GM10248 (cell line): ENCODE data around the gene LLPH.

ENCODE experiments used
- CTCF ChIA-PET: fragments of 300-600 bp; sonication (Branson Sonifier 250); formaldehyde crosslinking; extraction: SDS; loops from one replicate; lab custom pipeline; 2021; ENCODE audit warnings: antibody characterized with exemption; lab: Yijun Ruan, JAX
- POLR2A ChIA-PET: fragments of 350-650 bp; sonication (Branson Sonifier 250); formaldehyde crosslinking; extraction: SDS; loops from one replicate; lab custom pipeline; 2020; ENCODE audit warnings: antibody characterized with exemption; lab: Yijun Ruan, JAX
- DNase-seq: peaks from one replicate; pipeline ENCODE4 v3.0.0; 2012; ENCODE audit errors: extremely low spot score
- TF ChIP-seq, protein P1 (sequence below): IDR thresholded peaks from 2 replicates; pipeline ENCODE4 v1.5.1; 2012; ENCODE audit warnings: mild to moderate bottlenecking, low read depth; ENCODE audit errors: extremely low read depth, missing control alignments, control extremely low read depth

Gene LLPH

DNA sequence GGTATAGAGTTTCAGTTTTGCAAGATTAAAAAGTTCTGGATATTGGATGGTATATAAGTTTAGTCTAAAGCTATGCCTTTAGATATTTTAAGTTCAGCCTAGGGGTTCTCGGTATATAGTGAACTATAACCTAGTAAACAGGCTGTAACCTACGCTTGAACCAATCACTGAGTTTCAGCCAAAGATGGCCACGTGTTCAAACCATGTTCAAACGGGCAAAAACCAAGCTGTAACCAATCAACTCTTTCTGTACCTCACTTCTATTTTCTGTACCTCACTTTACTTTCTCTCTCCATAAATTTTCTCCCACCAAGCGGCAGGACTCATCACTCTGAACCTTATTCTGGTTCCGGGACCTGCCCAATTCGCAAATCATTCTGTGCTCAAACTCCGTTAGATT lies 37.9 kb upstream of the LLPH start:
- TF ChIP-seq, protein P1, sequence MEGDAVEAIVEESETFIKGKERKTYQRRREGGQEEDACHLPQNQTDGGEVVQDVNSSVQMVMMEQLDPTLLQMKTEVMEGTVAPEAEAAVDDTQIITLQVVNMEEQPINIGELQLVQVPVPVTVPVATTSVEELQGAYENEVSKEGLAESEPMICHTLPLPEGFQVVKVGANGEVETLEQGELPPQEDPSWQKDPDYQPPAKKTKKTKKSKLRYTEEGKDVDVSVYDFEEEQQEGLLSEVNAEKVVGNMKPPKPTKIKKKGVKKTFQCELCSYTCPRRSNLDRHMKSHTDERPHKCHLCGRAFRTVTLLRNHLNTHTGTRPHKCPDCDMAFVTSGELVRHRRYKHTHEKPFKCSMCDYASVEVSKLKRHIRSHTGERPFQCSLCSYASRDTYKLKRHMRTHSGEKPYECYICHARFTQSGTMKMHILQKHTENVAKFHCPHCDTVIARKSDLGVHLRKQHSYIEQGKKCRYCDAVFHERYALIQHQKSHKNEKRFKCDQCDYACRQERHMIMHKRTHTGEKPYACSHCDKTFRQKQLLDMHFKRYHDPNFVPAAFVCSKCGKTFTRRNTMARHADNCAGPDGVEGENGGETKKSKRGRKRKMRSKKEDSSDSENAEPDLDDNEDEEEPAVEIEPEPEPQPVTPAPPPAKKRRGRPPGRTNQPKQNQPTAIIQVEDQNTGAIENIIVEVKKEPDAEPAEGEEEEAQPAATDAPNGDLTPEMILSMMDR: no peak
- POLR2A ChIA-PET: no interaction called here

DNA sequence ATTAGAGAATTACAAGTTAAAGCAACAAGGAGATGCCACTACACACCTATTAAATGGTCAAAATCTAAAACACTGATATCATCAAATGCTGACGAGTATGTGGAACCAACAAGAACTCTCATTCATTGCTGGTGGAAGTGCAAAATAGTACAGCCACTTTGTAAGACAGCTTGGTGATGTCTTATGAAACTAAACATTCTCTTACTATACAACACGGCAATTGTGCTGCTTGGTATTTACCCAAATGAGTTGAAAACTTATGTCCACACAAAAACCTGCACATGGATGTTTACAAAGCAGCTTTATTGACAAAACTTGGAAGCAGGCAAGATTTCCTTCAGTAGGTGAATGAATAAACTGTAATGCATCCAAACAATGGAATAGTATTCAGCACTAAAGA lies 36.0 kb upstream of the LLPH start:
- no peak for DNase-seq
- TF ChIP-seq, protein P1: no peak
- ChIA-PET CTCF (no interaction called here), POLR2A (interaction anchor here (0.7 kb wide), 1 partner anchor 708 kb away, joined by 5 read pairs; no protein-coding TSS in a partner anchor)

More for the DNA sequence above, 37.9 kb upstream of the LLPH start:
- CTCF ChIA-PET: interaction anchor here (1.2 to 2.6 kb wide), 6 partner anchors 9 to 34 kb away, joined by 3 to 27 read pairs (median 8); no protein-coding TSS in a partner anchor
- DNase-seq: no peak

DNA sequence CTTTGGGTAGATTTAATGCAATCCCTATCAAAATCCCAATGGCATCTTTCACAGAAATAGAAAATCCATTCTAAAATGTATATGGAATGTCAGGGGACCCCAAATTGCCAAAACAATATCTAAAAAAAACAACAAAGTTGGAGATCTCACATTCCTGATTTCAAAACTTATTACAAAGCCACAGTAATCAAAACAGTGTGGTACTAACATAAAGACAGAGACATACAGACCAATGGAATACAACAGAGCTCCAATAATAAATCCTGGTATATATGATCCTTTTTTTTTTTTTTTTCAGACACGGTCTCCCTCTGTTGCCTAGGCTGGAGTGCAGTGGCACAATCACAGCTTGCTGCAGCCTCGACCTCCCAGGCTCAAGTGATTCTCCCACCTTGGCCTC lies 34.6 kb upstream of the LLPH start:
- CTCF ChIA-PET: no interaction called here
- TF ChIP-seq, protein P1: no peak
- DNase-seq: no peak
- POLR2A ChIA-PET: no interaction called here

DNA sequence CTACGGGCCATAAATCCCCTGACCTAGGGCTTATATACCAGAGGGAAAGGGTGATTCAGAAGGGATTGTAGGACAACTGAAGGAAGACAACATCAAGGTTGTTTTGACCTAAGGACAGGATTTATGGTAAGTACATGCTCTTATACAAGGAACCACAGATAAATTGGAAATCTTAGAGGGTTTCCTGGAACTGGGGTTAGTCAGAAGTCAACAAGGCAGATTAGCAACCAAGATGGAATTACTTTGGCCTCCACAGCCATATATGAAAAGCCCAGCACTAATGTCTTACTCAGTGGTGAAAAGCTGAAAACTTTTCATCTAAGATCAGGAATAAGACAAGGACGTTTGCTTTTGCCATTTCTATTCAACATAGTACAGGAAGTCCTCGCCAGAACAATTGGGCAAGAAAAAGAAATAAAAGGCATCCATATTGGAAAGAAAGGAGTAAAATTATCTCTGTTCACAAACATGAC lies 33.8 kb upstream of the LLPH start:
- TF ChIP-seq, protein P1: no peak
- no peak for DNase-seq
- CTCF ChIA-PET: interaction anchor here (1.1 kb wide), 1 partner anchor 12 kb away, joined by 3 read pairs; no protein-coding TSS in a partner anchor
- POLR2A ChIA-PET: no interaction called here

DNA sequence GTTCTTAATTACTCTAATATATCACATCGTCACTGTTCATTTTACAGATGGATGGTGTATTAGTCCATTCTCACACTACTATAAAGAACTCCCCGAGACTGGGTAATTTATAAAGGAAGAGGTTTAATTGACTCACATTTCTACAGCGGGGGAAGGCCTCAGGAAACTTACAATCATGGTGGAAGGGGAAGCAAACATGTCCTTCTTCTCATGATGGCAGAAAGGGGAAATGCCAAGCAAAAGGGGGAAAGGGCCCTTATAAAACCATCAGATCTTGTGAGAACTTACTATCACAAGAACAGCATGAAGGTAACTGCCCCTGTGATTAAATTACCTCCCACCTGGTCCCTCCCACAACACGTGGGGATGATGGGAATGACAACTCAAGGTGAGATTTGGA lies 32.7 kb upstream of the LLPH start:
- TF ChIP-seq, protein P1: no peak
- ChIA-PET CTCF (interaction anchor here (1.1 kb wide), 1 partner anchor 14 kb away, joined by 3 read pairs; no protein-coding TSS in a partner anchor), POLR2A (no interaction called here)
- no peak for DNase-seq

DNA sequence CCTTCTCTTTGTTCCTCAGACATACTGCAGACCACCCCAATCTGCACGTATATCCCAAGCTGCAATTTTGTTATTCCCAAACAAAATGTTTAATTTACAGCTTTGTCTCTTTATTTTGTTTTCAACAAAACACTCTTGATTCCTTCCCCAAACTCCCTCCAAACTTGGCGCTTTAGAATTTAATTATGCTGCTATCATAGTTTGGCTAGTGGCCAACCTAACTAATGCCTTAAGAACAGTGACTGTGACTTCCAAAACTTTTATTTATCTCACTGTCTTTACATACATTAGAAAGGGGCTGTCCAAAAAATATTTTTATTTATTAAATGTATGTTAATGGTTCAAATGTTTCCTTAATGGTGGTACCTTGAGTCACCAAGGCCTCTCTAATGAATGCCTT lies 32.2 kb upstream of the LLPH start:
- ChIA-PET CTCF (no interaction called here), POLR2A (no interaction called here)
- TF ChIP-seq, protein P1: no peak
- no peak for DNase-seq

DNA sequence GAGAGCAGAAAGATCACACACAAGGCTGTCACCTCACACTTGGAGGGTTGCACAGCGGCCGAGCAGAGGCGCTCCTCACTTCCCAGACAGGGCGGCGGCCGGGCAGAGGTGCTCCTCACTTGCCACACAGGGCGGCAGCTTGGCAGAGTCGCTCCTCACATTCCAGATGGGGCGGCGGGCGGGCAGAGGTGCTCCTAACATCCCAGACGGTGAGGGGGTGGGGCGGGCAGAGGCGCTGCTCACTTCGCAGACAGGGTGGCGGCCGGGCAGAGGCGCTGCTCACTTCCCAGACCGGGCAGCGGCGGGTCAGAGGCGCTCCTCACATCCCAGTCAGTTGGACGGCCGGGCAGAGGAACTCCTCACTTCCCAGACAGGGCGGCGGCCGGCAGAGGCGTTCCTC lies 30.2 kb upstream of the LLPH start:
- no peak for DNase-seq
- TF ChIP-seq, protein P1: no peak
- POLR2A ChIA-PET: no interaction called here
- CTCF ChIA-PET: interaction anchor here (1.7 to 3.8 kb wide), 3 partner anchors 8 to 23 kb away, joined by 4 to 27 read pairs (median 17); partner anchors contain the start of gene TMBIM4
